Measurements from ENCODE around the gene TBC1D23. TPM values are rescaled to one million over a fixed set of nuclear protein-coding genes. Genes with fewer than 3 reads are reported as not detected.

TBC1D23 gene
- total and polyA plus RNA-seq, 11 donors, result 13.6 to 41.7 (median 32.9) TPM

- ATAC-seq, result no peak
- H3K27me3 ChIP-seq, result no peaks in the 10 kb centered on the region
- peaks cover 0 to 17% (median 5%) of the 10 kb centered on the region in 12 donors for H3K4me1 ChIP-seq
- DNase-seq, result no peak
- peaks cover 0 to 4% (median 0%) of the 10 kb centered on the region in 12 donors for H3K9me3 ChIP-seq
- peaks cover 0 to 19% (median 5%) of the 10 kb centered on the region in 9 donors for H3K36me3 ChIP-seq
- TF ChIP-seq POLR2A (IDR thresholded peaks at IDR 0.05) (no peak), CTCF (IDR thresholded peaks at IDR 0.05) (no peak)
- no peak overlapping the region for H3K4me3 ChIP-seq
- WGBS, 4 donors, result 86 to 96% (median 89%) methylated on average over 5 of the region's 5 CpGs
- no peak overlapping the region for H3K27ac ChIP-seq
- intact Hi-C loops (cut with DNase I), result loop anchor here in 2 of 10 donors (10.0 kb wide), 2 partner anchors 54 to 74 kb away; partner anchors contain the start of genes LNP1 (in 1 of the 2) and TOMM70 (in 1 of the 2)
These were observed 69.9 kb downstream of the TBC1D23 start for GRCh38 chr3:100330651-100331050.

GRCh38 chr3:100331660-100332059 lies 70.9 kb downstream of the TBC1D23 start:
- WGBS, 4 donors, result 93 to 96% (median 94%) methylated on average over 4 of the region's 4 CpGs
- no peak for TF ChIP-seq CTCF (IDR thresholded peaks at IDR 0.05)
- no peak for TF ChIP-seq POLR2A (IDR thresholded peaks at IDR 0.05)
- Histone ChIP-seq H3K9me3 (peaks cover 0 to 4% (median 0%) of the 10 kb centered on the region in 12 donors), H3K27me3 (no peaks in the 10 kb centered on the region), H3K27ac (no peak overlapping the region), H3K4me1 (peaks cover 0 to 20% (median 8%) of the 10 kb centered on the region in 12 donors), H3K36me3 (peaks cover 0 to 10% (median under 1%) of the 10 kb centered on the region in 9 donors), H3K4me3 (no peak overlapping the region)
- intact Hi-C loops (cut with DNase I), result loop anchor here in 2 of 10 donors (10.0 kb wide), 2 partner anchors 53 to 73 kb away; partner anchors contain the start of genes LNP1 (in 1 of the 2) and TOMM70 (in 1 of the 2)
- ATAC-seq, result no peak
- DNase-seq, result no peak

GRCh38 chr3:100333051-100333450 lies 72.3 kb downstream of the TBC1D23 start:
- ATAC-seq, result no peak
- Histone ChIP-seq H3K27me3 (no peaks in the 10 kb centered on the region), H3K36me3 (no peaks in the 10 kb centered on the region), H3K4me3 (no peak overlapping the region), H3K4me1 (peaks cover 0 to 20% (median 8%) of the 10 kb centered on the region in 12 donors), H3K27ac (no peak overlapping the region), H3K9me3 (no peaks in the 10 kb centered on the region)
- TF ChIP-seq CTCF (IDR thresholded peaks at IDR 0.05), result no peak
- TF ChIP-seq POLR2A (IDR thresholded peaks at IDR 0.05), result no peak
- no peak for DNase-seq
- intact Hi-C loops (cut with DNase I), result loop anchor here in 2 of 10 donors (10.0 kb wide), 2 partner anchors 52 to 72 kb away; partner anchors contain the start of genes LNP1 (in 1 of the 2) and TOMM70 (in 1 of the 2)

- peak overlapping the region; percentile 57 to 80 (median 68) for H3K4me3 ChIP-seq
- ATAC-seq (peak in 3 of 4 donors; percentile 7 to 25 (median 22)), DNase-seq (no peak)
- peak overlapping the region; percentile 35 to 86 (median 82) for H3K27ac ChIP-seq
- H3K36me3 ChIP-seq, result peaks cover 0 to 6% (median under 1%) of the 10 kb centered on the region in 9 donors
- TF ChIP-seq POLR2A (IDR thresholded peaks at IDR 0.05) (no peak), CTCF (IDR thresholded peaks at IDR 0.05) (no peak)
- 35 to 45% (median 41%) methylated on average over 14 of the region's 14 CpGs for WGBS, 4 donors
- intact Hi-C loops (cut with DNase I), result loop anchor here in 3 of 10 donors (2.0 to 10.0 kb wide), 3 partner anchors 51 to 73 kb away; partner anchors contain the start of genes LNP1 (in 1 of the 3), TBC1D23 (in 1 of the 3) and TOMM70 (in 1 of the 3)
- no peaks in the 10 kb centered on the region for H3K27me3 ChIP-seq
- peaks cover 0 to 20% (median 8%) of the 10 kb centered on the region in 12 donors for H3K4me1 ChIP-seq
- H3K9me3 ChIP-seq, result no peaks in the 10 kb centered on the region
These were observed 73.2 kb downstream of the TBC1D23 start for GRCh38 chr3:100333970-100334487.

All from heart left ventricle (tissue), 16 donors.